H1 (cell line): ENCODE results near the gene BCL2. TPM values are rescaled to one million over a fixed set of nuclear protein-coding genes. Genes with fewer than 3 reads are reported as not detected.

Experiments
- SP1 ChIP-seq: IDR thresholded peaks from 2 replicates; pipeline ENCODE4 v1.6.1; 2011; ENCODE audit warnings: low read depth, low read length
- SUZ12 ChIP-seq: fragments of 200-600 bp; sonication (generic); IDR thresholded peaks from 2 replicates; pipeline ENCODE4 v1.6.1; 2012; ENCODE audit warnings: mild to moderate bottlenecking, inconsistent platforms, low read length, moderate library complexity, mixed read lengths
- polyA plus RNA-seq, 7 experiments: library from polyadenylated mRNA; depleted of rRNA in 3 of 7; stranded (reverse) in 5 of 7; unstranded in 2 of 7; fragments of >200 nt in 5 of 7; fragments of 200-250 nt in 2 of 7; gene quantifications; 1 replicate in 5 of 7; 2 replicates in 1 of 7; 4 replicates in 1 of 7; pipeline versions ENCODE4 v1.2.1 to v1.2.3, GENCODE V29; 2011 to 2013; ENCODE audit warnings: missing spikeins in 2 of 7, mixed read lengths in 2 of 7
- total RNA-seq: library from RNA; stranded (reverse); fragmentation: NEBNext Ultra II Directional; extraction: Animal tissue kit (Norgen Biotek cat#: 25700); gene quantifications from 2 replicates; pipeline ENCODE4 v1.2.1, GENCODE V29; 2021

The BCL2 gene
- total and polyA plus RNA-seq, 2 of the 8 experiments (the other 6 are each of a cell fraction or from before 2014, with no cell fraction given) = 0.59 to 4.5 TPM

GRCh38 chr18:63152791-63153190, 166.8 kb downstream of the BCL2 start (continued):
- TF ChIP-seq SUZ12 = no peak
- no peak for TF ChIP-seq SP1
